Neuron (in vitro differentiated cells): ENCODE measurements around the gene SLC10A3.

Experiments used
- H2AFZ ChIP-seq: one replicate; pipeline ENCODE4 v1.6.1; 2013; ENCODE audit warnings: low read depth, mild to moderate bottlenecking, inconsistent platforms, low read length, moderate library complexity
- H3K27me3 ChIP-seq: one replicate; pipeline ENCODE4 v1.6.1; 2013; ENCODE audit warnings: low read length; ENCODE audit not compliant: insufficient read depth
- H3K36me3 ChIP-seq: one replicate; pipeline ENCODE4 v1.6.1; 2013; ENCODE audit warnings: low read length; ENCODE audit not compliant: insufficient read depth
- H3K4me1 ChIP-seq: one replicate; pipeline ENCODE4 v1.6.1; 2013; ENCODE audit warnings: low read length; ENCODE audit not compliant: insufficient read depth
- H3K4me3 ChIP-seq: 2 replicates; pipeline ENCODE4 v1.5.1; 2013; ENCODE audit warnings: mild to moderate bottlenecking, low read length, moderate library complexity
- H3K9me3 ChIP-seq: one replicate; pipeline ENCODE4 v1.6.1; 2013; ENCODE audit warnings: low read length

SLC10A3 gene

GRCh38 chrX:154484255-154485149 lies 5.9 kb downstream of the SLC10A3 start:
- Histone ChIP-seq H3K27me3 (no peaks in the 10 kb centered on the region), H3K4me3 (no peak overlapping the region), H3K36me3 (no peaks in the 10 kb centered on the region), H2AFZ (no peak overlapping the region), H3K9me3 (no peaks in the 10 kb centered on the region), H3K4me1 (peaks cover 2% of the 10 kb centered on the region)

GRCh38 chrX:154483325-154483724 lies 7.1 kb downstream of the SLC10A3 start:
- H3K4me3 ChIP-seq, result no peak overlapping the region
- H3K9me3 ChIP-seq, result no peaks in the 10 kb centered on the region
- H2AFZ ChIP-seq, result no peak overlapping the region
- H3K36me3 ChIP-seq, result no peaks in the 10 kb centered on the region
- no peaks in the 10 kb centered on the region for H3K27me3 ChIP-seq
- H3K4me1 ChIP-seq, result no peaks in the 10 kb centered on the region

GRCh38 chrX:154482786-154483185 lies 7.6 kb downstream of the SLC10A3 start:
- Histone ChIP-seq H3K9me3 (no peaks in the 10 kb centered on the region), H3K4me3 (no peak overlapping the region), H2AFZ (no peak overlapping the region), H3K4me1 (peaks cover 5% of the 10 kb centered on the region), H3K27me3 (no peaks in the 10 kb centered on the region), H3K36me3 (no peaks in the 10 kb centered on the region)

- Histone ChIP-seq H2AFZ (no peak overlapping the region), H3K27me3 (no peaks in the 10 kb centered on the region), H3K4me3 (no peak overlapping the region), H3K4me1 (peaks cover 6% of the 10 kb centered on the region), H3K36me3 (no peaks in the 10 kb centered on the region), H3K9me3 (no peaks in the 10 kb centered on the region)
Observed at GRCh38 chrX:154481911-154482601, 8.4 kb downstream of the SLC10A3 start.

- H3K4me3 ChIP-seq, result no peak overlapping the region
- H3K4me1 ChIP-seq, result peaks cover 6% of the 10 kb centered on the region
- no peak overlapping the region for H2AFZ ChIP-seq
- no peaks in the 10 kb centered on the region for H3K36me3 ChIP-seq
- H3K9me3 ChIP-seq, result no peaks in the 10 kb centered on the region
- H3K27me3 ChIP-seq, result no peaks in the 10 kb centered on the region
Observed at GRCh38 chrX:154481195-154481594, 9.2 kb downstream of the SLC10A3 start.

- Histone ChIP-seq H3K9me3 (no peaks in the 10 kb centered on the region), H3K4me1 (peaks cover 6% of the 10 kb centered on the region), H3K27me3 (no peaks in the 10 kb centered on the region), H2AFZ (peak within 1 kb of the TSS; percentile 4), H3K36me3 (no peaks in the 10 kb centered on the region), H3K4me3 (peak within 1 kb of the TSS; percentile 43)
Observed at GRCh38 chrX:154478728-154479622, 11.5 kb downstream of the SLC10A3 start, which contains the start of gene LAGE3. TSS of gene LAGE3 (minus strand) at chrX:154479281. CDS start at chrX:154478915, 366 bp downstream.

GRCh38 chrX:154477891-154478477 lies 12.4 kb downstream of the SLC10A3 start:
- no peak overlapping the region for H2AFZ ChIP-seq
- H3K9me3 ChIP-seq, result no peaks in the 10 kb centered on the region
- H3K36me3 ChIP-seq, result peaks cover 1% of the 10 kb centered on the region
- no peaks in the 10 kb centered on the region for H3K27me3 ChIP-seq
- peaks cover 6% of the 10 kb centered on the region for H3K4me1 ChIP-seq
- peak overlapping the region; percentile 43 for H3K4me3 ChIP-seq

GRCh38 chrX:154476821-154477220 lies 13.6 kb downstream of the SLC10A3 start:
- Histone ChIP-seq H3K9me3 (no peaks in the 10 kb centered on the region), H2AFZ (no peak overlapping the region), H3K4me3 (no peak overlapping the region), H3K36me3 (peaks cover 12% of the 10 kb centered on the region), H3K27me3 (no peaks in the 10 kb centered on the region), H3K4me1 (peaks cover 6% of the 10 kb centered on the region)

- H3K4me3 ChIP-seq, result no peak overlapping the region
- H3K4me1 ChIP-seq, result peaks cover 6% of the 10 kb centered on the region
- H2AFZ ChIP-seq, result no peak overlapping the region
- H3K9me3 ChIP-seq, result no peaks in the 10 kb centered on the region
- H3K36me3 ChIP-seq, result peaks cover 26% of the 10 kb centered on the region
- no peaks in the 10 kb centered on the region for H3K27me3 ChIP-seq
Observed at GRCh38 chrX:154473683-154474082, 16.7 kb downstream of the SLC10A3 start.

GRCh38 chrX:154472685-154473632 lies 17.5 kb downstream of the SLC10A3 start:
- Histone ChIP-seq H3K36me3 (peaks cover 32% of the 10 kb centered on the region), H2AFZ (no peak overlapping the region), H3K9me3 (no peaks in the 10 kb centered on the region), H3K4me1 (peaks cover 3% of the 10 kb centered on the region), H3K27me3 (no peaks in the 10 kb centered on the region), H3K4me3 (no peak overlapping the region)

GRCh38 chrX:154471839-154472684 lies 18.4 kb downstream of the SLC10A3 start:
- H3K27me3 ChIP-seq, result no peaks in the 10 kb centered on the region
- no peak overlapping the region for H2AFZ ChIP-seq
- H3K36me3 ChIP-seq, result peaks cover 33% of the 10 kb centered on the region
- H3K4me3 ChIP-seq, result no peak overlapping the region
- no peaks in the 10 kb centered on the region for H3K4me1 ChIP-seq
- H3K9me3 ChIP-seq, result no peaks in the 10 kb centered on the region
